8988T (cell line): Measurements from ENCODE around the gene FLT4.
A peak's percentile ranks its signal among the peaks of the same experiment; 100 is the strongest.
"Not testable (repeated sequence)": the region's sequence is repeated elsewhere in the genome, so short reads cannot be mapped to it uniquely, and the experiment has no call there.

Source experiments
- DNase-seq: peaks from one replicate; pipeline ENCODE4 v3.0.0; 2011

Gene FLT4

GRCh38 chr5:180669661-180670060 lies 20.3 kb upstream of the FLT4 start:
- DNase-seq = no peak

GRCh38 chr5:180668835-180669596 lies 19.6 kb upstream of the FLT4 start:
- DNase-seq = no peak

- DNase-seq = no peak
Measured at GRCh38 chr5:180666812-180667211, 17.4 kb upstream of the FLT4 start.

GRCh38 chr5:180665682-180666404 lies 16.4 kb upstream of the FLT4 start:
- DNase-seq = no peak

GRCh38 chr5:180658774-180659564 lies 9.6 kb upstream of the FLT4 start:
- DNase-seq = no peak

- DNase-seq = not testable (repeated sequence)
Measured at GRCh38 chr5:180655243-180655642, 5.8 kb upstream of the FLT4 start.

- no peak for DNase-seq
Measured at GRCh38 chr5:180652771-180653170, 3.4 kb upstream of the FLT4 start.

- no peak for DNase-seq
Measured at GRCh38 chr5:180652346-180652745, 2.9 kb upstream of the FLT4 start.

GRCh38 chr5:180648658-180649296 lies 623 bp downstream of the FLT4 start:
- no peak for DNase-seq

- DNase-seq = peak; percentile 50
Measured at GRCh38 chr5:180647941-180648500, 1.4 kb downstream of the FLT4 start.

- DNase-seq = no peak
Measured at GRCh38 chr5:180647465-180647864, 1.9 kb downstream of the FLT4 start.

GRCh38 chr5:180646963-180647305 lies 2.5 kb downstream of the FLT4 start:
- DNase-seq = no peak

GRCh38 chr5:180646289-180646962 lies 3.0 kb downstream of the FLT4 start:
- DNase-seq = no peak

GRCh38 chr5:180645274-180646204 lies 3.9 kb downstream of the FLT4 start:
- no peak for DNase-seq

- DNase-seq = no peak
Measured at GRCh38 chr5:180644825-180645273, 4.6 kb downstream of the FLT4 start.

GRCh38 chr5:180644129-180644824 lies 5.1 kb downstream of the FLT4 start:
- no peak for DNase-seq

- no peak for DNase-seq
Measured at GRCh38 chr5:180643191-180643851, 6.1 kb downstream of the FLT4 start.

- DNase-seq = no peak
Measured at GRCh38 chr5:180642779-180643178, 6.6 kb downstream of the FLT4 start.

GRCh38 chr5:180642181-180642775 lies 7.1 kb downstream of the FLT4 start:
- DNase-seq = no peak

GRCh38 chr5:180641566-180641900 lies 7.9 kb downstream of the FLT4 start:
- peak; percentile 24 for DNase-seq
